KOPT-K1 (cell line): ENCODE results near the gene JSRP1.

Source experiments
- H3K27ac ChIP-seq: fragments of 200-600 bp; sonication (generic); 2 replicates; pipeline ENCODE4 v1.5.1; 2016; ENCODE audit warnings: antibody characterized with exemption, mild to moderate bottlenecking, low read depth, low read length; ENCODE audit not compliant: poor library complexity, severe bottlenecking
- H3K36me3 ChIP-seq: fragments of 200-600 bp; sonication (generic); 2 replicates; pipeline ENCODE4 v1.5.1; 2017; ENCODE audit warnings: antibody characterized with exemption, mild to moderate bottlenecking, low read length, moderate library complexity; ENCODE audit not compliant: insufficient read depth
- H3K9me3 ChIP-seq: fragments of 200-600 bp; sonication (generic); 2 replicates; pipeline ENCODE4 v1.5.1; 2017; ENCODE audit warnings: antibody characterized with exemption, low read length, mild to moderate bottlenecking; ENCODE audit not compliant: insufficient read depth, poor library complexity, severe bottlenecking

JSRP1 gene

DNA sequence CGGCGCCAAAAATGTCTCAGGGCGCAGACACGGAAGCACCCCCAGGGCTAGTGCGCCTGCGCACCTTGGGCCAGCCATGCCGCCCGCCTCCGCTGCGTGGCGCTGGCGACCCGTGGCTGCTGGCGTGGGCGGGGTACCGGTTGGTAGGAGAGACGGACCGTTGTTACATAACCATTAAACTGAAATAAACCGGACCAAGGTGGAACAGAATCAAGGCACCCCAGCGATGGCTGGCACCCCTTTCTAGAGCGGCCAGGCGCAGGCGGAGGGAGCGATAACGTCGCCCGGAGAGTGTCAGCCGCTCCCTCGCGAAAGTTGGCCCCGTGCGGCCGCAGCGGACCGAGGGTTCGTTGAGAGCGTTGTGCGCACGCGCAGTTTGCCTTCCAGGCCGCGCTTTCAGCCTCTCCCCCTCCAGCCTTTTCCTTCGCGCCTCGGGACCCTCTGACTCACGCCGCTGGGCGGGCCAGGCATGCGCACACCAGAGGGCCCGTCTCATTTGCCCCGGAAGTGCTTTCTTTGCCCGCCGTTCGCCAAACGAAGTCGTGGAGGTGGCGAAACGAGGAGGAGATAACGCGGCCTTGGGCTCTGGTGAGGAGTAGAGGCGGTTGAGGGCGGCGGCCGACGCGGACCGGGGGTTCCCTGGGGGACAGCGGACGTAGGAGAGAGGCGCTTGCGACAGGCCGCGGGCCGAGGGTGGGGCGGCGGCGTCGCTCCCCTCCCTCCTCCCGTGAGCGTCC is 19.7 kb downstream of the JSRP1 start, which contains the start of the genes PLEKHJ1 and SF3A2:
PLEKHJ1 (minus strand) TSS at position 16 of the 737 bp plus-strand sequence. CDS start 81 bp downstream, outside the sequence.
SF3A2 (plus strand) TSS at position 511 of the 737 bp plus-strand sequence. CDS start 6,595 bp downstream, outside the sequence.
- H3K27ac ChIP-seq = peak within 1 kb of the TSS; percentile 93
- H3K9me3 ChIP-seq = no peaks in the 10 kb centered on the region

GRCh38 chr19:2236064-2236313 is 20.2 kb downstream of the JSRP1 start:
- Histone ChIP-seq H3K36me3 (peaks cover 58% of the 10 kb centered on the region), H3K27ac (peak overlapping the region; percentile 93)

More for the DNA sequence above, 19.7 kb downstream of the JSRP1 start, which contains the start of the genes PLEKHJ1 and SF3A2:
- H3K36me3 ChIP-seq = peaks cover 58% of the 10 kb centered on the region

DNA sequence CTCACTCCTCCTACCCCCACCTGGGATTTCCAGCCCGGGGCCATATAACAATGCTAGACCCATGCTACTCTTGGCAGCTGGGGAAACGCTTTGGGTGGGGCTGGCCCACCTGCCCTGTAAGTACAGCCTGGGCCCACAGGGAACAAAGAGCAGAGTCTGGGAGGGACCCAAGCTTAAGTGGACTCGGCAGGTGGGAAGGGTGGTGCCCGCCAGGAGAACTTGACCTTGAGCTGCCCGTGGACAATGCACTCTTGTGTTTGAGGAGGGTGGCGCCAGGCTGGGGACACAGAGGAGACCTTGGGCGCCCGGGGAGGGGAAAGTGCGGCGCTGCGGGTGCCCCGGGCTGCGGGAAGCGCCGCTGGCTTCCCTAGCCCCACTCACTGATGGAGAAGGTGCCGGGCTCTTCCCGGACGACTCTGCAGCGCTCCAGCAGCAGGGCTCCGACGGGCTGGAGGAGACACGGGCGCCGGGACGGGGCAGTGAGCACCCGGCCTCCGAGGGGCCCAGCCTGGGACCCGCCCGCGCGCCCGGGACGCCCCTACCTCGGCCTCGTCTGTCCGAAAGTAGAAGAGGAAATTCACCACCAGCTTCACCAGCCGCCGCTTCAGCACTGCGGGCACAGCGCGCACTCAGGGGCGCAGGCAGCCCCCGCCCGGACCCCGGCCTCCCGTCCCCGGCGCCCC is 20.7 kb downstream of the JSRP1 start:
- H3K27ac ChIP-seq = peak overlapping the region; percentile 93
- peaks cover 58% of the 10 kb centered on the region for H3K36me3 ChIP-seq
- H3K9me3 ChIP-seq = no peaks in the 10 kb centered on the region

More at GRCh38 chr19:2236064-2236313, 20.2 kb downstream of the JSRP1 start:
- no peaks in the 10 kb centered on the region for H3K9me3 ChIP-seq

DNA sequence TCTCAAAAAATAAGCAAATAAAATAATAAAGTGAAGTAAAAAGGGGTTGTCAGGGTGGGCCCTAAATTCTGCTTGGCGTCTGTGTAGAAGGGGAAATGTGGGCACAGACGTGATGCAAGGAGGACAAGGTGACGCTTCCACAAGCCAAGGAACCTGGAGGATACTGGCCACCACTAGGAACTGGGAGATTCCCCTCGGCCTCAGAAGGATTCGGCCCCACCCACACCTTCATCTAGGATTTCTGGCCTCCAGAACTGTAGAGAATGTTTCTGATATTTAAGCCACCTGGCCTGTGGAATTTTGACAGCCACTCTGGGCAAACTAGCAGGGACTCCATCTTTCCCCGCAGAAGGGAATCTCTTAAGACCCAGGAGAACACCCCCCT is 21.2 kb downstream of the JSRP1 start:
- peak overlapping the region; percentile 93 for H3K27ac ChIP-seq
- peaks cover 58% of the 10 kb centered on the region for H3K36me3 ChIP-seq
- no peaks in the 10 kb centered on the region for H3K9me3 ChIP-seq

DNA sequence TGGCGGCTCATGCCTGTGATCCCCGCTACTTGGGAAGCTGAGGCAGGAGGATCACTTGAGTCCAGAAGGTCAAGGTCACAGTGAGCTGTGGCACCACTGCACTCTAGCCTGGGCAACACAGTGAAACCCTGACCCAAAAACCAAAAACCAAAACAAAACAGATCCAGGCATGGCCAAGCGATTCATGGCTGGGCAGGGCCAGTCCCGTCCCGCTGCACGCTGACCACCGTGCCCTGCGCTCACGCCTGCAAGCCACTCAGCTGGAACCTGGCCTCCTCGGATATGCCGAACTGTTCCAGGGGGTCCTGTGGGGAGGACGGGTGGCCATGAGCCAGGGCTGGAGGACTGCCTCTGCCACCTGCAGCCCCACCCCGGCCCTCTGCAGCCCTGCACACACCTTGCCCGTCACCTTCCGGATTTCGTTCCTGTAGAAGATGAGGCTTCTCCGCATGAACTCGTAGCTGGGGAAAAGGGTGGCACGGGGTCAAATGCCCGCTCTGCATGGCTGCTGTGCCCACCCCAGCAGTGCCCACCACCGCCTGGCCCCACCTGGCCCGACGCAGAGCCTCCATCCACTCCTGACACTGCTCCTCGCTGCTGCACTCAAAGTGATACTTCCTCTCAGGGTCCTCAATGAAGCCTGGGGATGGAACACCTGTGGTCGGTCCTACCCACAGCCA is 22.5 kb downstream of the JSRP1 start:
- Histone ChIP-seq H3K36me3 (peaks cover 68% of the 10 kb centered on the region), H3K27ac (no peak overlapping the region), H3K9me3 (no peaks in the 10 kb centered on the region)

GRCh38 chr19:2232286-2233151 is 23.7 kb downstream of the JSRP1 start:
- no peak overlapping the region for H3K27ac ChIP-seq
- H3K9me3 ChIP-seq = no peaks in the 10 kb centered on the region
- peaks cover 68% of the 10 kb centered on the region for H3K36me3 ChIP-seq

DNA sequence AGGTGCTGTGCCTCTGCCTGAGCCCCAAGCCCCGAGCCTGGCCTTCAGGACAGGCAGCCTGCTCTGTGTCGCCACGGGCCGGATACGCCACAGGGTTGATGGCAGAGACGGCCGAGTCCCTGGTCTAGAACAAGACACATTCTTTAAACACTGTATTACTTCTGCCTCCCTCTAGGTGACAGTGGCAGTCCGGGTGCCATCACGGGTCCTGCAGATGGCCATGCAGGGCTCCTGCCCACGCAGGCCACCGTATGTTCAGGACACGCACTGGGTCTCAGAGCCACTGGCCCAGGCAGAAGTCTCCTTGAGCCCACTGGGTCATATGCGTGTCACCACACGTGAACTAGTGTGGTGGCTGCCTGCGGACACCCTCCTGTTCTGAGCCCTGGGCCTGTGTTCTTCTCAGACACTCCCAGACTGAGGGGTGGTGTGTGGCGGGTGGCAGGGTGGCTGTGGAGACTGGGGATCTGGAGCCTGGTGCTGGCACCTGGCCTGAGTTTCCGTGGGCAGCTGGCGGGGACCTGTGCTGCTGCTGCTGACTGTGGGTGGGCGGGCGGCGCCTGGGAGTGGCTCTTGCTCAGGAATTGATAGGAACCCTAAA is 24.5 kb downstream of the JSRP1 start:
- H3K27ac ChIP-seq = no peak overlapping the region
- peaks cover 73% of the 10 kb centered on the region for H3K36me3 ChIP-seq
- no peaks in the 10 kb centered on the region for H3K9me3 ChIP-seq

DNA sequence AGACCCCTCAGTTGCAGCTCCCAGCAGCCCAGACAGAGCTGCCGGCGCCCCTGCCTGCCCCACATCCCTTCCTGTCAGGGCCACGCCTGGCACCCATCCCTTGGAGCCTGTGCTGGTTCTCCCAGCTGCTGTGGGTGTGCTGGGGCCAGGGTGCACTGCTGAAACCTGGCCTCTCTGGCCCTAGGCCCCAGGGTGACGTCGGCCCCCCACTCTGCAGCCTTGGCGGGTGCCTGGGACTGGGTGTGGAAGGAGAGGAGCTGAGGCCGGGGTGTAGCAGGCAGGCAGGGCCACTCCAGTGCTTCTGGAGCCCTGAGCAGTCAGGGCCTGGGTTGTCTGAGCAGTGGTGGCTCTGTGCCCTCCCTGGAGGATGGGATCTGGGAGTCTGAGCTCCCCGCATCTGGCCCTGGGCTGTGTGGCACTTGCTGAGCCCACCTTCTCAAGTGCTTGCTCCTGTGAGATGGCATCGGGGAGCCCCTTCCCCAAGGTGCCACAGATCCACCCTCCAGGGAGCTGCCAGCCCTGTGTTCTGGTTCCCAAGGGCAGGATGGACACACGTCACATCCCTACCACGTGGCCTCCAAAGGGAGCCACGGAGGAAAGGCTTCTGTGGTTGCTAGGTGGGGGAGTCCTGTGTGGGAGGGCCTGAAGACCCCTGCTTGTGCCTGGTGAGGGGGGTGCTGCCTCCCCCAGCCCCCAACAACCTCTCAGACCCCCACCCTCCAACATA is 25.2 kb downstream of the JSRP1 start:
- no peaks in the 10 kb centered on the region for H3K9me3 ChIP-seq
- H3K27ac ChIP-seq = no peak overlapping the region
- H3K36me3 ChIP-seq = peaks cover 81% of the 10 kb centered on the region

- Histone ChIP-seq H3K9me3 (no peaks in the 10 kb centered on the region), H3K36me3 (peaks cover 90% of the 10 kb centered on the region), H3K27ac (no peak overlapping the region)
Measured at GRCh38 chr19:2230033-2230531, 26.1 kb downstream of the JSRP1 start.

DNA sequence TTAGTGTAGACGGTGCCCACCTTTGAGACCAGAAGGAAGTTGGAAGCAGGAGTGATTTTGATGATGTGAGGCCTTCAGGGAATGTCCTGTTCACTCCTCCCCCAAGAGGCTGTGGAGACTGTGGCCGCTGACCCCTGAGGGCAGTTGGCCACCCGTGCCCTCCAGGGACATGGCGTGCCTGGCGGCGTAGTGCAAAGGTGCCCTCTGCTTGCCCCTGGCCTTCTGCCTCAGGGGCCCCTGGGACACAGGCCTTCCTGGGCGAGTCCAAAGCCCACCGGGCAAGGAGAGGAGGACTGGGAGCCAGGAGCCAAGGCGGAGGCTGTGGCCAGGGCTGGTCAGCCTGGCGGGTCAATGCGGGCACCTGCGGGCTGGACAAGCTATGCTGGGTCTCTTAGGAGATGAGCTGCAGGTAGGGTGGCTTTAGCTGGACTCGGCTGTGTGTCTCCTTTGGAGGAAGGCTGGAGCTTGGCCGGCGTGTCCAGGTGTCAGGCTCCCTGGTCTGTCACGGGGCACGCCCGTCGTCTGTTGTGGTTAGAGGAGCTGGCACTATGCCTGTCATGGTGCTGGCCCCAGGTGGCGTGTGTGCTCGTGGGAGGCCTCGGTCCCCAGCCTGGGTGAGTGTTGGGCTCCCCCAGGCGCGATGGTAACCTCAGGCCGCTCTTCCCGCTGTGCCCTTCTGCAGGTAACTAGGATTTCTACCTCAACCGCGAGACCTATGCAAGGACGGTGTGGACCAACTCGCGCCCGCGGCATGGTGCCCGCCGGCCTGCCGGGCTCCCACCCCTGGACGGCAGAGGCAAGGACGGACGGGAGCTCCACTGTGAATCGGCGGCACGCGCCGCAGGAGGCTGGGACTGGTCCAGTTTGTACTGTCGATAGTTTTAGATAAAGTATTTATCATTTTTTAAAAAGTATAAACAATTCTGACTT is 26.8 kb downstream of the JSRP1 start:
- H3K36me3 ChIP-seq = peaks cover 95% of the 10 kb centered on the region

DNA sequence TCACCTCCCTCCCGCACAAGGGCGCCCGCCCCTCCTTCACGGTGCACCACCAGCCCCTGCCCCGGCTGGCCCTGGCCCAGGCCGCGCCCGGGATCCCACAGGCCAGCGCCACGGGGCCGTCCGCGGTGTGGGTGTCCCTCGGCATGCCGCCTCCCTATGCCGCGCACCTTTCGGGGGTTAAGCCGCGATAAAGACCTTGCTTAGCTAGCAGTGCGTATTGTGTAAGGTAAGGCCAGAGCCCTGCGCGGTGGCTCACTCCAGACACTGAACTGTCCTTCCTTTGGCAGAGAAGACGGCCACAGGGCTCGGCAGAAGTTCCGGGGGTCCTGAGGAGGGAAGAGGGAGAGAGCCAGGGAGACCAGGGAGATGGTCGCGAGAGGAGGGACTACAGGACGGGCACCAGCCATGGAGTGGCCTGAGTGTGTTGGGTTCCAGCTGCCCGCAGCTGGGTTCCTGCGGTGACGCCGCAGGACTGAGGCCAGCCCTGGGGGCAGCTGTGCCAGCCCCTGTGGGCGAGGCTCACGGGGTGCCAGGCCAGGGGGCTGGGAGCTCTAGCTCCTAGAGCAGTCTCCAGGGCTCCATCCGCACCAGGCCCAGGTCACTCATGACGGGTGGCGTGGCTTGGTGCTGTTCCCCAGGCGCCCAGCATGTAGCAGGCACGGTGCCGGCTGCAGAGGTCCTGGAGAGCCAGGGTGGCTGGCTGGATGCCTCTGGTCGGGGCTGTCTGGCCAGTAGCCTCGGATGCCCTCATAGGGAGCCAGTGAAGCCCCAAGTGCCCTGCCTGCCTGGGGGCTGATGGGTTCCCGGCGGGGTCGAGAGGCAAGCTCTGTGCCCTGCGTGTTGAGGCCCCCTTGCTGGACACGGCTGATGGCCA is 27.8 kb downstream of the JSRP1 start:
- H3K9me3 ChIP-seq = no peaks in the 10 kb centered on the region
- H3K27ac ChIP-seq = no peak overlapping the region
- peaks cover 94% of the 10 kb centered on the region for H3K36me3 ChIP-seq

More for the DNA sequence above, 26.8 kb downstream of the JSRP1 start:
- Histone ChIP-seq H3K27ac (no peak overlapping the region), H3K9me3 (no peaks in the 10 kb centered on the region)
